IMR-90 (cell line): ENCODE results near the gene EID2B. TPM values are rescaled to one million over a fixed set of nuclear protein-coding genes. Genes with fewer than 3 reads are reported as not detected.

Source experiments
- ATAC-seq: fragments of 200-7000 bp; cut with Tn5 transposase; 2 replicates; pipeline ENCODE4 v1.9.1; 2020; ENCODE audit warnings: low read depth, mild to moderate bottlenecking, moderate library complexity
- BruUV-seq: library from RNA; stranded (reverse); fragments of 400-500 nt; replicated peaks from 2 replicates; lab custom pipeline; 2021; lab: Mats Ljungman, UMichigan
- CTCF ChIA-PET: fragments of 300-600 bp; formaldehyde crosslinking; extraction: SDS; loops from one replicate; lab custom pipeline; 2021; ENCODE audit warnings: antibody characterized with exemption; lab: Yijun Ruan, JAX
- POLR2A ChIA-PET: fragments of 300-600 bp; sonication (Branson Sonifier 250); formaldehyde crosslinking; loops from one replicate; lab custom pipeline; 2022; ENCODE audit warnings: antibody characterized with exemption; ENCODE audit not compliant: unreplicated experiment; lab: Charles Lee
- DNase-seq: peaks from one replicate; pipeline ENCODE4 v3.0.0; 2013
- H2AFZ ChIP-seq: replicated peaks from 2 replicates; pipeline ENCODE3; 2013; ENCODE audit warnings: low read length, mild to moderate bottlenecking; ENCODE audit not compliant: poor library complexity
- H2AK5ac ChIP-seq: 2 replicates; pipeline ENCODE4 v1.6.1; 2013; ENCODE audit warnings: low read depth, low read length, inconsistent platforms
- H2AK9ac ChIP-seq: replicated peaks from 2 replicates; pipeline ENCODE3; 2013; ENCODE audit warnings: mild to moderate bottlenecking, low read depth, low read length, moderate library complexity; ENCODE audit not compliant: poor library complexity
- H2BK120ac ChIP-seq: 2 replicates; pipeline ENCODE4 v1.6.1; 2013; ENCODE audit warnings: low read depth, low read length, inconsistent platforms
- H2BK15ac ChIP-seq: 3 replicates; pipeline ENCODE4 v1.6.1; 2013; ENCODE audit warnings: low read depth, low read length, inconsistent platforms
- H2BK20ac ChIP-seq: 2 replicates; pipeline ENCODE4 v1.6.1; 2013; ENCODE audit warnings: low read depth, mild to moderate bottlenecking, inconsistent platforms, low read length, moderate library complexity
- H2BK5ac ChIP-seq: 2 replicates; pipeline ENCODE4 v1.6.1; 2013; ENCODE audit warnings: mild to moderate bottlenecking, low read depth, low read length, inconsistent platforms; ENCODE audit not compliant: poor library complexity, severe bottlenecking
- H3K14ac ChIP-seq: replicated peaks from 2 replicates; pipeline ENCODE4 v1.6.1; 2013; ENCODE audit warnings: low read depth, low read length, inconsistent platforms
- H3K18ac ChIP-seq: 2 replicates; pipeline ENCODE4 v1.6.1; 2013; ENCODE audit warnings: low read depth, low read length, control low read depth
- H3K23ac ChIP-seq: 2 replicates; pipeline ENCODE4 v1.6.1; 2013; ENCODE audit warnings: low read depth, low read length, inconsistent platforms
- H3K27ac ChIP-seq: 2 replicates; pipeline ENCODE4 v1.5.1; 2013; ENCODE audit warnings: mild to moderate bottlenecking, control low read depth, low read length; ENCODE audit not compliant: insufficient read depth
- H3K27me3 ChIP-seq: 2 replicates; pipeline ENCODE4 v1.6.1; 2013; ENCODE audit warnings: low read length; ENCODE audit not compliant: control insufficient read depth, insufficient read depth
- H3K36me3 ChIP-seq: 2 replicates; pipeline ENCODE4 v1.6.1; 2013; ENCODE audit warnings: low read length, mixed read lengths; ENCODE audit not compliant: control insufficient read depth, insufficient read depth
- H3K4ac ChIP-seq: 2 replicates; pipeline ENCODE4 v1.6.1; 2013; ENCODE audit warnings: low read depth, low read length, inconsistent platforms
- H3K4me1 ChIP-seq: 2 replicates; pipeline ENCODE4 v1.6.1; 2013; ENCODE audit warnings: low read length, mixed read lengths; ENCODE audit not compliant: control insufficient read depth, insufficient read depth
- H3K4me2 ChIP-seq: 2 replicates; pipeline ENCODE4 v1.6.1; 2013; ENCODE audit warnings: low read depth, mild to moderate bottlenecking, control low read depth, low read length, moderate library complexity
- H3K4me3 ChIP-seq: 2 replicates; pipeline ENCODE4 v1.5.1; 2013; ENCODE audit warnings: low read depth, mild to moderate bottlenecking, control low read depth, low read length, moderate library complexity; ENCODE audit not compliant: insufficient read depth
- H3K56ac ChIP-seq: 2 replicates; pipeline ENCODE4 v1.6.1; 2013; ENCODE audit warnings: low read length, inconsistent platforms; ENCODE audit not compliant: insufficient read depth; ENCODE audit errors: extremely low read depth
- H3K79me1 ChIP-seq, 2 experiments: 2 replicates each; pipeline ENCODE4 v1.6.1; 2013; ENCODE audit warnings: low read length in 2 of 2, inconsistent platforms in 1 of 2, low read depth in 1 of 2
- H3K9ac ChIP-seq: 2 replicates; pipeline ENCODE4 v1.6.1; 2013; ENCODE audit warnings: low read depth, low read length, control low read depth
- H3K9me1 ChIP-seq: 2 replicates; pipeline ENCODE4 v1.6.1; 2013; ENCODE audit warnings: low read length, inconsistent platforms; ENCODE audit not compliant: insufficient read depth
- H3K9me3 ChIP-seq: 2 replicates; pipeline ENCODE4 v1.6.1; 2013; ENCODE audit warnings: low read length; ENCODE audit not compliant: control insufficient read depth, insufficient read depth
- H4K20me1 ChIP-seq: 2 replicates; pipeline ENCODE4 v1.6.1; 2013; ENCODE audit warnings: low read length, inconsistent platforms; ENCODE audit not compliant: insufficient read depth
- H4K5ac ChIP-seq: 2 replicates; pipeline ENCODE4 v1.6.1; 2013; ENCODE audit warnings: mild to moderate bottlenecking, low read depth, low read length, control low read depth
- H4K8ac ChIP-seq, 2 experiments: 2 replicates each; pipeline ENCODE4 v1.6.1; 2013; ENCODE audit warnings: low read depth in 2 of 2, low read length in 2 of 2, control low read depth in 1 of 2, inconsistent platforms in 1 of 2
- H4K91ac ChIP-seq: 2 replicates; pipeline ENCODE4 v1.6.1; 2013; ENCODE audit warnings: low read depth, low read length, inconsistent platforms; ENCODE audit not compliant: insufficient read depth
- BHLHE40 ChIP-seq: fragments of 150-350 bp; IDR thresholded peaks from 2 replicates; pipeline ENCODE4 v1.6.1; 2016; ENCODE audit warnings: mild to moderate bottlenecking, low read depth, low read length
- CEBPB ChIP-seq: IDR thresholded peaks from 2 replicates; pipeline ENCODE4 v1.6.1; 2012; ENCODE audit warnings: low read depth, low read length, improper control_type of control experiment
- CHD1 ChIP-seq: IDR thresholded peaks from 2 replicates; pipeline ENCODE4 v1.6.1; 2012; ENCODE audit warnings: low read depth, low read length, improper control_type of control experiment
- FOS ChIP-seq: fragments of 150-350 bp; IDR thresholded peaks from 2 replicates; pipeline ENCODE4 v1.6.1; 2016; ENCODE audit warnings: low read depth, low read length
- MAFK ChIP-seq: IDR thresholded peaks from 2 replicates; pipeline ENCODE4 v1.6.1; 2012; ENCODE audit warnings: low read depth, low read length, improper control_type of control experiment
- MAZ ChIP-seq: IDR thresholded peaks from 2 replicates; pipeline ENCODE4 v1.6.1; 2012; ENCODE audit warnings: low read depth, mild to moderate bottlenecking, low read length, improper control_type of control experiment, moderate library complexity, borderline replicate concordance
- MXI1 ChIP-seq: IDR thresholded peaks from 2 replicates; pipeline ENCODE4 v1.6.1; 2012; ENCODE audit warnings: low read depth, mild to moderate bottlenecking, low read length, moderate library complexity, borderline replicate concordance
- NFE2L2 ChIP-seq: fragments of 150-350 bp; IDR thresholded peaks from 2 replicates; pipeline ENCODE4 v1.6.1; 2016; ENCODE audit warnings: low read depth, mild to moderate bottlenecking, low read length
- POLR2A ChIP-seq: IDR thresholded peaks from 2 replicates; pipeline ENCODE4 v1.6.1; 2012; ENCODE audit warnings: mild to moderate bottlenecking, low read depth, low read length
- RAD21 ChIP-seq: IDR thresholded peaks from 2 replicates; pipeline ENCODE4 v1.6.1; 2012; ENCODE audit warnings: low read length, improper control_type of control experiment
- RCOR1 ChIP-seq: IDR thresholded peaks from 2 replicates; pipeline ENCODE4 v1.6.1; 2012; ENCODE audit warnings: mild to moderate bottlenecking, low read length, improper control_type of control experiment; ENCODE audit not compliant: insufficient replicate concordance
- RFX5 ChIP-seq: IDR thresholded peaks from 2 replicates; pipeline ENCODE4 v1.8.0; 2012; ENCODE audit warnings: low read depth, mild to moderate bottlenecking, low read length, moderate library complexity
- WGBS, 2 experiments: methylation state at CpG; one replicate each; pipeline versions ENCODE4 v1.1.5 to v1.1.7; 2013; ENCODE audit warnings: missing lambda C conversion rate in 2 of 2; ENCODE audit not compliant: insufficient read length in 1 of 2; ENCODE audit errors: extremely low coverage in 2 of 2; 5-methylcytosine and 5-hydroxymethylcytosine counted together
- dilution Hi-C: fragments of 300-500 bp; cut with HindIII; formaldehyde crosslinking; loops from one replicate; pipeline ENCODE4 v1.14.3; 2018; ENCODE audit warnings: low sequenced_read_pairs; ENCODE audit not compliant: unreplicated experiment
- in situ Hi-C: fragments of 300-500 bp; cut with MboI; formaldehyde crosslinking; loops from 3 replicates; pipeline ENCODE4 v1.14.3; 2019; ENCODE audit warnings: low sequenced_read_pairs, inconsistent platforms, mixed read lengths
- intact Hi-C: fragments of 100-400 bp; cut with micrococcal nuclease; formaldehyde crosslinking; loops from 2 replicates; pipeline ENCODE4 v1.10.0; 2022
- polyA plus RNA-seq, 3 experiments: library from polyadenylated mRNA; depleted of rRNA; stranded (reverse); fragments of >200 nt; gene quantifications; 2 replicates each; pipeline ENCODE4 v1.2.3, GENCODE V29; 2012; ENCODE audit warnings: low replicate concordance in 1 of 3
- total RNA-seq: library from RNA; depleted of rRNA; stranded (reverse); fragments of >200 nt; gene quantifications from 2 replicates; pipeline ENCODE4 v1.2.3, GENCODE V29; 2012
- TF ChIP-seq, protein P1 (sequence below): conservative IDR thresholded peaks from 2 replicates; pipeline ENCODE4 v1.5.1; 2012; ENCODE audit warnings: mild to moderate bottlenecking, low read depth, low read length, improper control_type of control experiment
- TF ChIP-seq, protein P2 (sequence below): fragments of 150-350 bp; IDR thresholded peaks from 2 replicates; pipeline ENCODE4 v1.6.1; 2017; ENCODE audit warnings: mild to moderate bottlenecking, antibody characterized with exemption, low read length, low read depth
- TF ChIP-seq, protein P3 (sequence below): fragments of 150-350 bp; IDR thresholded peaks from 2 replicates; pipeline ENCODE4 v1.6.1; 2016; ENCODE audit warnings: low read depth, mild to moderate bottlenecking, low read length, moderate library complexity, borderline replicate concordance

The EID2B gene
- total and polyA plus RNA-seq, 2 of the 4 experiments (the other 2 are of a cell fraction), result 2.5 to 2.7 TPM

DNA sequence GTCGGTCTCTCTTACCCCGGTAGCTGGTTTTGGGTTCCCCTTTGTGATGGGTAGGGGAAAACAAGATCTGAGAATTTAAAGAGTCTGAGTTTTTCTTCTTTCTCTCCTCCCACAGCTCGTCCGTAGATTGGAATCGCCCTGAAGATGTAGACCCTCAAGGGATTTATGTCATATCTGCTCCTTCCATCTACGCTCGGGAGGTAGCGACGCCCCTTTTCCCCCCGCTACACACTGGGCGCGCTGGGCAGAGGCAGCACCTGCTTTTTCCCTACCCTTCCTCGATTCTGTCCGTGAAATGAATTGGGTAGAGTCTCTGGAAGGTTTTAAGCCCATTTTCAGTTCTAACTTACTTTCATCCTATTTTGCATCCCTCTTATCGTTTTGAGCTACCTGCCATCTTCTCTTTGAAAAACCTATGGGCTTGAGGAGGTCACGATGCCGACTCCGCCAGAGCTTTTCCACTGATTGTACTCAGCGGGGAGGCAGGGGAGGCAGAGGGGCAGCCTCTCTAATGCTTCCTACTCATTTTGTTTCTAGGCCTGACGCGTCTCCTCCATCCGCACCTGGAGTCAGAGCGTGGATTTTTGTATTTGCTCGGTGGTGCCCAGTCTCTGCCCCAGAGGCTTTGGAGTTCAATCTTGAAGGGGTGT, 24.8 kb downstream of the EID2B start:
- WGBS, 2 experiments, result 80% methylated on average over 2 of the region's 24 CpGs; no CpG with 5 or more reads in 1 of the 2 experiments
- ATAC-seq (no peak), DNase-seq (no peak)
- in situ Hi-C loops (no loop called here), intact Hi-C loops (no loop called here), dilution Hi-C loops (no loop called here)
- POLR2A ChIA-PET, result no interaction called here
- H3K56ac ChIP-seq, result no peak overlapping the region
- H3K9ac ChIP-seq, result peak overlapping the region; percentile 33; the same call in 1 of the 2 replicates
- peak overlapping the region; percentile 50; the same call in 1 of the 2 replicates for H3K4ac ChIP-seq
- H2BK5ac ChIP-seq, result no peak overlapping the region
- H3K79me1 ChIP-seq, result no peaks in the 10 kb centered on the region
- H3K4me1 ChIP-seq, result no peaks in the 10 kb centered on the region
- H4K91ac ChIP-seq, result no peak overlapping the region
- no peak overlapping the region; the same call in 1 of the 2 replicates for H3K14ac ChIP-seq
- H3K27ac ChIP-seq, result no peak overlapping the region
- H4K20me1 ChIP-seq, result no peaks in the 10 kb centered on the region
- no peak overlapping the region for H2BK20ac ChIP-seq
- peak overlapping the region; percentile 75 for H3K4me2 ChIP-seq
- peak overlapping the region; percentile 97 for H2AFZ ChIP-seq
- BruUV-seq, result no TSS peak
- peak overlapping the region; percentile 66 to 97; a peak in 3 of 4 replicates for H4K8ac ChIP-seq
- H4K5ac ChIP-seq, result no peak overlapping the region
- H3K27me3 ChIP-seq, result peaks cover 25% of the 10 kb centered on the region
- no peaks in the 10 kb centered on the region for H3K36me3 ChIP-seq
- CTCF ChIA-PET, result no interaction called here
- H2AK9ac ChIP-seq, result peak overlapping the region; percentile 93
- H3K23ac ChIP-seq, result 0 out of 2 replicates have a peak overlapping the region, but pooled peaks have one; percentile 85
- H3K18ac ChIP-seq, result no peak overlapping the region
- H3K9me3 ChIP-seq, result no peaks in the 10 kb centered on the region
- H2BK15ac ChIP-seq, result no peak overlapping the region
- H2AK5ac ChIP-seq, result peak overlapping the region; percentile 59
- peak overlapping the region; percentile 65 for H3K4me3 ChIP-seq
- H2BK120ac ChIP-seq, result no peak overlapping the region
- H3K9me1 ChIP-seq, result peaks cover 3% of the 10 kb centered on the region; the same call in 1 of the 2 replicates
- TF ChIP-seq, protein P1, sequence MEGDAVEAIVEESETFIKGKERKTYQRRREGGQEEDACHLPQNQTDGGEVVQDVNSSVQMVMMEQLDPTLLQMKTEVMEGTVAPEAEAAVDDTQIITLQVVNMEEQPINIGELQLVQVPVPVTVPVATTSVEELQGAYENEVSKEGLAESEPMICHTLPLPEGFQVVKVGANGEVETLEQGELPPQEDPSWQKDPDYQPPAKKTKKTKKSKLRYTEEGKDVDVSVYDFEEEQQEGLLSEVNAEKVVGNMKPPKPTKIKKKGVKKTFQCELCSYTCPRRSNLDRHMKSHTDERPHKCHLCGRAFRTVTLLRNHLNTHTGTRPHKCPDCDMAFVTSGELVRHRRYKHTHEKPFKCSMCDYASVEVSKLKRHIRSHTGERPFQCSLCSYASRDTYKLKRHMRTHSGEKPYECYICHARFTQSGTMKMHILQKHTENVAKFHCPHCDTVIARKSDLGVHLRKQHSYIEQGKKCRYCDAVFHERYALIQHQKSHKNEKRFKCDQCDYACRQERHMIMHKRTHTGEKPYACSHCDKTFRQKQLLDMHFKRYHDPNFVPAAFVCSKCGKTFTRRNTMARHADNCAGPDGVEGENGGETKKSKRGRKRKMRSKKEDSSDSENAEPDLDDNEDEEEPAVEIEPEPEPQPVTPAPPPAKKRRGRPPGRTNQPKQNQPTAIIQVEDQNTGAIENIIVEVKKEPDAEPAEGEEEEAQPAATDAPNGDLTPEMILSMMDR, result no peak
- TF ChIP-seq, protein P2, sequence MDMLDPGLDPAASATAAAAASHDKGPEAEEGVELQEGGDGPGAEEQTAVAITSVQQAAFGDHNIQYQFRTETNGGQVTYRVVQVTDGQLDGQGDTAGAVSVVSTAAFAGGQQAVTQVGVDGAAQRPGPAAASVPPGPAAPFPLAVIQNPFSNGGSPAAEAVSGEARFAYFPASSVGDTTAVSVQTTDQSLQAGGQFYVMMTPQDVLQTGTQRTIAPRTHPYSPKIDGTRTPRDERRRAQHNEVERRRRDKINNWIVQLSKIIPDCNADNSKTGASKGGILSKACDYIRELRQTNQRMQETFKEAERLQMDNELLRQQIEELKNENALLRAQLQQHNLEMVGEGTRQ, result no peak
- TF ChIP-seq RFX5 (no peak), RAD21 (no peak), NFE2L2 (no peak), MAZ (no peak), POLR2A (no peak), CHD1 (no peak), RCOR1 (no peak), MXI1 (no peak), MAFK (no peak), FOS (no peak), BHLHE40 (no peak), CEBPB (no peak)
- TF ChIP-seq, protein P3, sequence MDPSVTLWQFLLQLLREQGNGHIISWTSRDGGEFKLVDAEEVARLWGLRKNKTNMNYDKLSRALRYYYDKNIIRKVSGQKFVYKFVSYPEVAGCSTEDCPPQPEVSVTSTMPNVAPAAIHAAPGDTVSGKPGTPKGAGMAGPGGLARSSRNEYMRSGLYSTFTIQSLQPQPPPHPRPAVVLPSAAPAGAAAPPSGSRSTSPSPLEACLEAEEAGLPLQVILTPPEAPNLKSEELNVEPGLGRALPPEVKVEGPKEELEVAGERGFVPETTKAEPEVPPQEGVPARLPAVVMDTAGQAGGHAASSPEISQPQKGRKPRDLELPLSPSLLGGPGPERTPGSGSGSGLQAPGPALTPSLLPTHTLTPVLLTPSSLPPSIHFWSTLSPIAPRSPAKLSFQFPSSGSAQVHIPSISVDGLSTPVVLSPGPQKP, result no peak
